Breast epithelium (tissue), 3 donors: ENCODE results near the gene COMMD7.

Source experiments
- CTCF ChIP-seq, 3 donors: fragments of 450-650 bp; IDR thresholded peaks; one replicate each; pipeline ENCODE4 v1.5.1; 2016 to 2017; ENCODE audit warnings: antibody characterized with exemption in 3 of 3, mild to moderate bottlenecking in 3 of 3, moderate library complexity in 3 of 3
- POLR2A ChIP-seq: fragments of 450-650 bp; IDR thresholded peaks from one replicate; pipeline ENCODE4 v1.6.1; 2016; ENCODE audit warnings: antibody characterized with exemption, mild to moderate bottlenecking, moderate library complexity

GRCh38 chr20:32772046-32772445 is 28.8 kb upstream of the COMMD7 start:
- no peak for TF ChIP-seq CTCF (IDR thresholded peaks at IDR 0.05)
- TF ChIP-seq POLR2A, result no peak
